HepG2 (cell line): ENCODE data around the gene CCDC124. TPM values are rescaled to one million over a fixed set of nuclear protein-coding genes. Genes with fewer than 3 reads are reported as not detected.

ENCODE experiments used
- ATAC-seq: fragments of 200-7000 bp; cut with Tn5 transposase; 3 replicates; pipeline ENCODE4 v1.9.1; 2020; ENCODE audit warnings: mild to moderate bottlenecking, moderate library complexity
- BruUV-seq: library from RNA; stranded (reverse); fragments of 400-500 nt; replicated peaks from 2 replicates; lab custom pipeline; 2021; lab: Mats Ljungman, UMichigan
- CTCF ChIA-PET: fragments of 300-600 bp; formaldehyde crosslinking; extraction: SDS; loops from one replicate; lab custom pipeline; 2021; ENCODE audit warnings: low total read pairs, inconsistent platforms, low intra/inter-chr PET ratio; lab: Yijun Ruan, JAX
- POLR2A ChIA-PET: fragments of 350-600 bp; sonication (Branson Sonifier 250); formaldehyde crosslinking; loops from one replicate; lab custom pipeline; 2020; ENCODE audit warnings: antibody characterized with exemption, inconsistent platforms; lab: Yijun Ruan, JAX
- DNase-seq: peaks from one replicate; pipeline ENCODE4 v3.0.0-alpha.2; 2015; ENCODE audit warnings: low spot score
- FAIRE-seq: peaks from 3 replicates; lab custom pipeline; 2011; peaks lifted over from hg19 to GRCh38; lab: Jason Lieb, UNC
- H2AFZ ChIP-seq: one replicate; pipeline ENCODE4 v1.6.1; 2011; ENCODE audit warnings: low read length, inconsistent platforms
- H3K27ac ChIP-seq: fragments of 300-600 bp; 3 replicates; pipeline ENCODE4 v1.8.0; 2011; ENCODE audit warnings: mixed run types, mild to moderate bottlenecking, mixed read lengths, low read length, inconsistent platforms; ENCODE audit not compliant: insufficient read depth; ENCODE audit errors: extremely low read length
- H3K27me3 ChIP-seq, 2 experiments: fragments of 200-600 bp in 1 of 2; 2 replicates in 1 of 2; 3 replicates in 1 of 2; pipeline versions ENCODE4 v1.6.0 to v1.8.0; 2011; ENCODE audit warnings: low read length in 2 of 2, mild to moderate bottlenecking in 2 of 2, moderate library complexity in 2 of 2, inconsistent platforms in 1 of 2; ENCODE audit not compliant: insufficient read depth in 2 of 2, control insufficient read depth in 1 of 2
- H3K36me3 ChIP-seq, 2 experiments: fragments of 200-600 bp in 1 of 2; replicated peaks in 1 of 2; 2 replicates in 1 of 2; 3 replicates in 1 of 2; pipeline versions ENCODE4 v1.5.1 to v1.8.0; 2011; ENCODE audit warnings: low read length in 2 of 2, inconsistent platforms in 1 of 2; ENCODE audit not compliant: insufficient read depth in 2 of 2, control insufficient read depth in 1 of 2
- H3K4me1 ChIP-seq: 2 replicates; pipeline ENCODE4 v1.5.1; 2012; ENCODE audit warnings: low read length, inconsistent platforms; ENCODE audit not compliant: insufficient read depth
- H3K4me2 ChIP-seq: 2 replicates; pipeline ENCODE4 v1.6.0; 2011; ENCODE audit warnings: low read depth, low read length, inconsistent platforms
- H3K4me3 ChIP-seq, 3 experiments: fragments of 200-600 bp in 1 of 3; sonication (generic), shearing (Covaris generic) in 1 of 3; replicated peaks in 1 of 3; 2 replicates each; pipeline ENCODE4 v1.5.1; 2011 to 2016; ENCODE audit warnings: low read length in 3 of 3, inconsistent platforms in 2 of 3, low read depth in 2 of 3, mild to moderate bottlenecking in 2 of 3, control low read depth in 1 of 3, mixed read lengths in 1 of 3; ENCODE audit not compliant: insufficient read depth in 1 of 3
- H3K79me2 ChIP-seq: one replicate; pipeline ENCODE4 v1.6.1; 2011; ENCODE audit warnings: low read length, inconsistent platforms; ENCODE audit not compliant: insufficient read depth
- H3K9ac ChIP-seq: 2 replicates; pipeline ENCODE4 v1.6.0; 2011; ENCODE audit warnings: mild to moderate bottlenecking, low read depth, low read length, inconsistent platforms; ENCODE audit not compliant: insufficient read depth
- H3K9me3 ChIP-seq: 2 replicates; pipeline ENCODE4 v1.5.1; 2012; ENCODE audit warnings: mild to moderate bottlenecking, low read length
- H4K20me1 ChIP-seq: 2 replicates; pipeline ENCODE4 v1.6.0; 2011; ENCODE audit warnings: inconsistent platforms, mild to moderate bottlenecking, low read length, moderate library complexity; ENCODE audit not compliant: insufficient read depth
- EZH2 ChIP-seq: conservative IDR thresholded peaks from 2 replicates; pipeline ENCODE4 v1.6.1; 2012; ENCODE audit warnings: mild to moderate bottlenecking, low read depth, low read length, moderate library complexity
- HNRNPUL1 ChIP-seq: fragments of 200-400 bp; formaldehyde crosslinking; IDR thresholded peaks from 2 replicates; pipeline ENCODE4 v1.6.1; 2017; ENCODE audit warnings: low read depth, mild to moderate bottlenecking, low read length, moderate library complexity
- ZNF501 ChIP-seq: sonication (generic); formaldehyde crosslinking; IDR thresholded peaks from 2 replicates; pipeline ENCODE4 v1.5.1; 2020; ENCODE audit warnings: mild to moderate bottlenecking, moderate library complexity, missing genetic modification reagents
- WGBS: methylation state at CpG from one replicate; pipeline ENCODE4 v1.1.6; 2017; ENCODE audit warnings: low lambda C conversion rate; 5-methylcytosine and 5-hydroxymethylcytosine counted together
- in situ Hi-C: cut with HindIII; loops from 2 replicates; pipeline ENCODE4 v1.10.0; 2017; ENCODE audit warnings: low pct_unique_long_range_greater_than_20kb; ENCODE audit not compliant: extremely low pct_ligation_motif_present
- intact Hi-C: fragments of 100-400 bp; cut with micrococcal nuclease; formaldehyde crosslinking; loops from one replicate; pipeline ENCODE4 v1.10.0; 2022; ENCODE audit not compliant: unreplicated experiment
- polyA plus RNA-seq, 8 experiments: library from polyadenylated mRNA; depleted of rRNA in 3 of 8; stranded (reverse) in 7 of 8; unstranded in 1 of 8; fragments of >200 nt; fragmentation: Illumina TruSeq in 4 of 8; extraction: Trizol in 4 of 8; gene quantifications; 2 replicates each; pipeline versions ENCODE4 v1.2.1 to v1.2.3, GENCODE V29; 2011 to 2016; ENCODE audit warnings: low read depth in 4 of 8, missing spikeins in 1 of 8, mixed read lengths in 1 of 8; ENCODE audit not compliant: insufficient read depth in 1 of 8
- total RNA-seq, 5 experiments: library from RNA; depleted of rRNA; stranded (reverse); fragments of >200 nt; fragmentation: Illumina TruSeq; extraction: Trizol; gene quantifications; 2 replicates each; pipeline ENCODE4 v1.2.3, GENCODE V29; 2016; ENCODE audit warnings: low read depth in 1 of 5
- TF ChIP-seq, protein P1 (sequence below): sonication (generic); formaldehyde crosslinking; IDR thresholded peaks from 2 replicates; pipeline ENCODE4 v1.4.0; 2020; ENCODE audit warnings: mild to moderate bottlenecking, low read depth, missing genetic modification reagents
- TF ChIP-seq, protein P2 (sequence below): sonication (generic); formaldehyde crosslinking; conservative IDR thresholded peaks from 2 replicates; pipeline ENCODE4 v1.4.0; 2020; ENCODE audit warnings: missing genetic modification reagents

Gene CCDC124
- total and polyA plus RNA-seq, 2 of the 13 experiments (the other 11 are each of a cell fraction or from before 2014, with no cell fraction given), result 14.9 to 20.3 TPM

DNA sequence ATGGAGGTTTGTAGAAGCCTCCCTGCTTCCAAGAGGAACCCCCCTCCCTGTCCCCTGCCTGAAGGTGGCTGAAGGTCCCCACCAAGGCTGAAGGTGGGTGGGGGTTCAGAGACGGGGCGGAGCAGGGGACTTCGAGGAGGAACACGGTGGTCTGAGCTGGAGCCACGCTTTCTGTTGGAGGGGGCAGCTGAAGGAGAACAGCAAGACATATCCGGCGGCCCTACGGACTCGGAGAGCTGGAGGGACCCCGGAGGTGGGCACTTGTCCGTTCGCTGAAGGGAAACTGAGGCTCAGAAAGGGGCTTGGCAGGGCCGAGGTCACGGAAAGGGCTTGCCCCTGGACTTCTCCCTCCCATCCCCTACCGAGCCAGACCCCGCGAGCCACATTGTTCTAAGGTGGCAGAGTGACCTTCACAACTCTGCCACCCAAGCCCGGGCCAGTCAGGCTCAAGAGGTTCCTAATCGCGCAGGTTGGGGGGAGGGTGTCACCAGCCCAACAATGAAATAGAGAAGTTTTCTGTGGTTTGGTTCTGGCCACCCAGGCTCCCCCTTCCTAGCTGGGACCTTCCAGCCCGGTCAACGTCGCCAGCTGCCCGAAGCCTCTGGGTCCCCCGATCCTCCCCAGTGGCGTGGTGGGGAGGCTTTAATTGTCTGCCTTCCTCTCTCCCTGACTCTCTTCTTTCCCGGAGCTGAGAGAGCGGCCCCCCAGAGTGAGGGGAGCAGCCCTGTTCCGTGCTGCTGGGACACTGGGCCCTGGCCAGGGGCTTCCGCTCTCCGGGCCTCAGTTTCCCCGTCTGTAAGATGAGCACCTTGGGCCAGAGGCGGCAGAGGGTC is 18.6 kb downstream of the CCDC124 start:
- H3K9ac ChIP-seq, result no peak overlapping the region
- POLR2A ChIA-PET, result no interaction called here

More for the DNA sequence above, 18.6 kb downstream of the CCDC124 start:
- WGBS, result 8% methylated on average over 18 of the region's 33 CpGs
- peaks cover 61% of the 10 kb centered on the region for H3K4me1 ChIP-seq
- CTCF ChIA-PET, result no interaction called here
- no peak overlapping the region for H3K27ac ChIP-seq
- intact Hi-C loops (no loop called here), in situ Hi-C loops (loop anchor here (5.0 kb wide), 1 partner anchor 41 kb away; no protein-coding TSS in a partner anchor)
- H2AFZ ChIP-seq, result no peak overlapping the region
- H3K9me3 ChIP-seq, result no peaks in the 10 kb centered on the region
- no peaks in the 10 kb centered on the region for H3K79me2 ChIP-seq
- H3K36me3 ChIP-seq, result no peaks in the 10 kb centered on the region
- no TSS peak for BruUV-seq
- peaks cover 27 to 57% of the 10 kb centered on the region in 2 experiments for H3K27me3 ChIP-seq
- TF ChIP-seq EZH2 (peak; percentile 35; the same call in 1 of the 2 replicates), HNRNPUL1 (no peak), ZNF501 (no peak)
- TF ChIP-seq, protein P1, sequence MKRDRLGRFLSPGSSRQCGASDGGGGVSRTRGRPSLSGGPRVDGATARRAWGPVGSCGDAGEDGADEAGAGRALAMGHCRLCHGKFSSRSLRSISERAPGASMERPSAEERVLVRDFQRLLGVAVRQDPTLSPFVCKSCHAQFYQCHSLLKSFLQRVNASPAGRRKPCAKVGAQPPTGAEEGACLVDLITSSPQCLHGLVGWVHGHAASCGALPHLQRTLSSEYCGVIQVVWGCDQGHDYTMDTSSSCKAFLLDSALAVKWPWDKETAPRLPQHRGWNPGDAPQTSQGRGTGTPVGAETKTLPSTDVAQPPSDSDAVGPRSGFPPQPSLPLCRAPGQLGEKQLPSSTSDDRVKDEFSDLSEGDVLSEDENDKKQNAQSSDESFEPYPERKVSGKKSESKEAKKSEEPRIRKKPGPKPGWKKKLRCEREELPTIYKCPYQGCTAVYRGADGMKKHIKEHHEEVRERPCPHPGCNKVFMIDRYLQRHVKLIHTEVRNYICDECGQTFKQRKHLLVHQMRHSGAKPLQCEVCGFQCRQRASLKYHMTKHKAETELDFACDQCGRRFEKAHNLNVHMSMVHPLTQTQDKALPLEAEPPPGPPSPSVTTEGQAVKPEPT, result no peak
- TF ChIP-seq, protein P2, sequence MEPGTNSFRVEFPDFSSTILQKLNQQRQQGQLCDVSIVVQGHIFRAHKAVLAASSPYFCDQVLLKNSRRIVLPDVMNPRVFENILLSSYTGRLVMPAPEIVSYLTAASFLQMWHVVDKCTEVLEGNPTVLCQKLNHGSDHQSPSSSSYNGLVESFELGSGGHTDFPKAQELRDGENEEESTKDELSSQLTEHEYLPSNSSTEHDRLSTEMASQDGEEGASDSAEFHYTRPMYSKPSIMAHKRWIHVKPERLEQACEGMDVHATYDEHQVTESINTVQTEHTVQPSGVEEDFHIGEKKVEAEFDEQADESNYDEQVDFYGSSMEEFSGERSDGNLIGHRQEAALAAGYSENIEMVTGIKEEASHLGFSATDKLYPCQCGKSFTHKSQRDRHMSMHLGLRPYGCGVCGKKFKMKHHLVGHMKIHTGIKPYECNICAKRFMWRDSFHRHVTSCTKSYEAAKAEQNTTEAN (CRISPR knock-in tag), result no peak
- H4K20me1 ChIP-seq, result no peaks in the 10 kb centered on the region
- ATAC-seq (no peak), DNase-seq (no peak), FAIRE-seq (no peak)
- no peak overlapping the region for H3K4me2 ChIP-seq
- peak overlapping the region in 1 of 3 experiments; percentile 52; a peak in 1 of 6 replicates for H3K4me3 ChIP-seq
